Lung (tissue), 12 donors: Measurements from ENCODE around the gene EHD4. TPM values are rescaled to one million over a fixed set of nuclear protein-coding genes. Genes with fewer than 3 reads are reported as not detected.

Source experiments
- ATAC-seq: fragments of 200-7000 bp; cut with Tn5 transposase; one replicate; pipeline ENCODE4 v1.9.1; 2020; ENCODE audit warnings: moderate number of reproducible peaks; ENCODE audit not compliant: insufficient read depth, low FRiP score
- DNase-seq, 3 donors: peaks; one replicate each; pipeline ENCODE4 v3.0.0-alpha.2; 2013 to 2017
- H3K27ac ChIP-seq, 2 donors: one replicate each; pipeline ENCODE4 v1.5.1; 2013; ENCODE audit warnings: mild to moderate bottlenecking in 2 of 2, moderate library complexity in 2 of 2, control low read depth in 1 of 2, inconsistent platforms in 1 of 2, low read depth in 1 of 2, low read length in 1 of 2
- H3K27me3 ChIP-seq, 3 donors: one replicate each; pipeline ENCODE4 v1.5.1; 2013; ENCODE audit warnings: low read length in 2 of 3; ENCODE audit not compliant: control insufficient read depth in 3 of 3, insufficient read depth in 3 of 3
- H3K36me3 ChIP-seq, 4 donors: one replicate each; pipeline ENCODE4 v1.5.1; 2013; ENCODE audit warnings: low read length in 4 of 4, mild to moderate bottlenecking in 1 of 4, moderate library complexity in 1 of 4; ENCODE audit not compliant: control insufficient read depth in 4 of 4, insufficient read depth in 4 of 4
- H3K4me1 ChIP-seq, 5 donors: one replicate each; pipeline ENCODE4 v1.5.1; 2013; ENCODE audit warnings: low read length in 5 of 5, mild to moderate bottlenecking in 2 of 5, moderate library complexity in 1 of 5; ENCODE audit not compliant: control insufficient read depth in 5 of 5, insufficient read depth in 5 of 5
- H3K4me3 ChIP-seq: one replicate; pipeline ENCODE4 v1.5.1; 2013; ENCODE audit warnings: mild to moderate bottlenecking, control low read depth, moderate library complexity
- H3K9ac ChIP-seq, 2 donors: one replicate each; pipeline ENCODE4 v1.5.1; 2013; ENCODE audit warnings: low read length in 2 of 2, control low read depth in 1 of 2; ENCODE audit not compliant: insufficient read depth in 1 of 2
- H3K9me3 ChIP-seq, 4 donors: one replicate each; pipeline ENCODE4 v1.5.1; 2013; ENCODE audit warnings: low read length in 3 of 4, mild to moderate bottlenecking in 1 of 4, moderate library complexity in 1 of 4; ENCODE audit not compliant: control insufficient read depth in 4 of 4, insufficient read depth in 3 of 4
- CTCF ChIP-seq: IDR thresholded peaks from 2 replicates; pipeline ENCODE4 v1.5.1; 2012; ENCODE audit warnings: mild to moderate bottlenecking; ENCODE audit errors: control extremely low read depth, extremely low read depth
- WGBS, 2 donors: extraction: QIAGEN DNeasy Blood & Tissue Kit; methylation state at CpG; one replicate each; pipeline ENCODE4 v1.1.7; 2013; 5-methylcytosine and 5-hydroxymethylcytosine counted together
- polyA plus RNA-seq, 2 donors: library from polyadenylated mRNA; stranded (reverse); fragments of 200-250 nt; gene quantifications; one replicate each; pipeline ENCODE4 v1.2.1, GENCODE V29; 2013
- total RNA-seq, 2 donors: library from RNA; depleted of rRNA in 1 of 2; stranded (reverse); fragments of >200 nt in 1 of 2; gene quantifications; one replicate each; pipeline ENCODE4 v1.2.1, GENCODE V29; 2014 to 2021
- donor health status: control.
- donor health status: control.
- donor health status: Bipolar disorder and iron deficiency.
- donor health status: healthy.
- donor health status: DM: yes; HTN: yes; CAD: no.

Gene EHD4
- total and polyA plus RNA-seq, 4 donors = 16.4 to 36.3 (median 25.9) TPM

GRCh38 chr15:41994772-41995475 lies 22.6 kb upstream of the EHD4 start:
- Histone ChIP-seq H3K27me3 (no peaks in the 10 kb centered on the region), H3K9ac (no peak overlapping the region), H3K4me3 (no peak overlapping the region), H3K4me1 (no peaks in the 10 kb centered on the region), H3K36me3 (no peaks in the 10 kb centered on the region), H3K27ac (no peak overlapping the region), H3K9me3 (no peaks in the 10 kb centered on the region)
- TF ChIP-seq CTCF = no peak
- WGBS, 2 donors = 84 to 87% methylated on average over 10 of the region's 10 CpGs
- no peak for ATAC-seq
- no peak for DNase-seq

- no peaks in the 10 kb centered on the region for H3K4me1 ChIP-seq
- no peak overlapping the region for H3K27ac ChIP-seq
- H3K9ac ChIP-seq = no peak overlapping the region
- no peaks in the 10 kb centered on the region for H3K9me3 ChIP-seq
- no peaks in the 10 kb centered on the region for H3K36me3 ChIP-seq
- 81 to 84% methylated on average over 5 of the region's 5 CpGs for WGBS, 2 donors
- H3K4me3 ChIP-seq = no peak overlapping the region
- ATAC-seq = no peak
- no peak for DNase-seq
- TF ChIP-seq CTCF = no peak
- no peaks in the 10 kb centered on the region for H3K27me3 ChIP-seq
These were observed 21.9 kb upstream of the EHD4 start for GRCh38 chr15:41994171-41994650.

GRCh38 chr15:41993472-41994170 lies 21.3 kb upstream of the EHD4 start:
- Histone ChIP-seq H3K27me3 (peaks cover 0 to under 1% (median 0%) of the 10 kb centered on the region in 3 donors), H3K36me3 (no peaks in the 10 kb centered on the region), H3K4me3 (no peak overlapping the region), H3K9me3 (no peaks in the 10 kb centered on the region), H3K9ac (no peak overlapping the region), H3K4me1 (no peaks in the 10 kb centered on the region), H3K27ac (no peak overlapping the region)
- ATAC-seq (no peak), DNase-seq (no peak)
- WGBS, 2 donors = 68 to 78% methylated on average over 11 of the region's 11 CpGs
- no peak for TF ChIP-seq CTCF
